HCEC 1CT (cell line): Measurements from ENCODE around the gene LRRD1.

Experiments
- DNase-seq: peaks from one replicate; pipeline ENCODE4 v3.0.0-alpha.2; 2017

Gene LRRD1

DNA sequence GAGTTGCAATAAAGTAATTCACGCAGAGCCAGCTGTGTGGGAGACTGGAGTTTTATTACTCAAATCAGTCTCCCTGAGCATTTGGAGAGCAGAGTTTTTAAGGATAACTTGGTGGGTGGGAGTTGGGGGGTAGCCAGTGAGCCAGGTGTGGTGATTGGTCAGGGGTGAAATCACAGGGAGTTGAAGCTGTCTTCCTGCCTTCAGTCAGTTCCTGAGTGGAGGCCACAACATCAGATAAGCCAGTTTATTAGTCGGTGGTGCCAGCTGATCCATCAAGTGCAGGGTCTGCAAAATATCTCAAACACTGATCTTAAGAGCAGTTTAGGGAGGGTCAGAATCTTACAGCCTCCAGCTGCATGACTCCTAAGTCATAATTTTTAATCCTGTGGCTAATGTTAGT lies 41.4 kb downstream of the LRRD1 start:
- no peak for DNase-seq

DNA sequence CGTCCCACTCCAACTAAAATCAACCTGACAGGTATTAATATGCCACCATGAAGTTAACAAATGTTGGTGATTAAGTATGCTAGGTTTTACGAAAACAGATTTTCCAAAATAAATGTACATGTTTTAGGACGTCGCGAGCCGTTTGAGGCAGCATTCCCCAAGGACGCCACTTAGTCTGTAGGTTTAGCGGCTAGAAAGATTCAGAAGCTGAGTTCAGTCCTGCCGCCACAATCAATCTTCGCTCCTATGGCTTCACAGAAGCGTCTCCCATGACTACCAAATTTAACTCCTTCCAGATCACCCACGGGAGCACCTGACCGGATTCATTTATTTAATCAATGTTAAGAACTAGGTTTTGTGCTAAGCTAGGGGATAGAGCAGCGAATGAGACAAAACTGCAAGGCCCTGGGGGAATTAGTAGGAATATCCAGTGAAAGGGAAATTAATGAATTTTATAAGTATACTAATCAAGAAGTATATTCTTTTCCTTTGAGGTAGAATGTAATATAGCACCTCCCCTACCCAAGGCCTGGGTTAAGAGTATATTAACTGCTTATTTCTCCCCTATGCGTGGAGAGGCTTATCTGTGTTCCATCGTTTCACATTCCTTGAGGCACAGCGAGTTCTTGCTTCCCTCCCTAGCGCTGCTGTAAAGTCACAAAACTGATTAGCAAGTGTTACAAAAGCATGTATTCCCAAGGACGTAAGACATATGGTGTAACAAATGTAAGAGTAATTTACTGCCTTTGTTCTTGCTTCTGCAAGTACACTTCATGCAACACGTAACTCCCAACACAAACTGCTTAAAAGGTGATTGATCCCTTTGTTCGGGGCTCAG lies 43.7 kb downstream of the LRRD1 start:
- peak; percentile 27 for DNase-seq

DNA sequence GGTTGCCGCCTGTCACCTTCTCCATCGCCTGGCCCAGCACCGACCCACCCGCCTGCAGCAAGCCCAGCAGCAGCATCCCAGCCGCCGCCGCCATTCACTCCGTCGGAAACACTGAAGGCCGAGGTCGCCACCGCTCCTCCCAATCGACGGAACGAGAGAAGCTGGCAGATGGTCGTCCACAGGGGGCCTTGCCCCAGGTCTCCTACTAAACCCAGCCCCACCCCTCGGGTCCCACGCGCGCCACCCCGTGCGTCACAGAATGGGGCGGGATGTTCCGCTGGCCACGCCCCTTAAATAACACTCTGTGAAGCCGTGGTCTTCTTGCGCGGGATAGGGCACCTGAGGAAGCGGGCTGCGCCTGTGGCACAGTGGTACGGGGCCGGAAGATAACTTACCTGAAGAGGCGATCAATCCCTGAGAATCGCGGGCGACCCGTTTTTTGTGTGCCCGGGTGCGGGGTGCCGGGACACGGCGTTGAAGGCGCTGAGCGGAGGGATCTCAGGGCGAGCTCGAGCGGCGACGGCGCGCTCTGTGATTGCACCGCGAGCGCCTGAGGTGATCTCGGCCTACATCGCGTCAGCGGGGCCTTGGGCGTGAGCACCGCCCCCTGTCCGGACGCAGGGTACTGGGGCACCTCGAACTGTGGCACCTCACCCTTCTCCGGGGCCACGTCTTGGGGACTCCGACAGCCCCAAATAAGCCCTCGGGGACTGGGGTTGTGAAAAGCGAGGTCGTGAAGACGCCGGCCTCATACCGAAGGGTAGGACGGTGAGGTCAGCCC lies 44.5 kb downstream of the LRRD1 start, which contains the start of gene CYP51A1:
CYP51A1 (minus strand) TSS at position 207 of the 781 bp plus-strand sequence; CDS start at position 94, 113 bp downstream.
- peak; percentile 83 for DNase-seq

DNA sequence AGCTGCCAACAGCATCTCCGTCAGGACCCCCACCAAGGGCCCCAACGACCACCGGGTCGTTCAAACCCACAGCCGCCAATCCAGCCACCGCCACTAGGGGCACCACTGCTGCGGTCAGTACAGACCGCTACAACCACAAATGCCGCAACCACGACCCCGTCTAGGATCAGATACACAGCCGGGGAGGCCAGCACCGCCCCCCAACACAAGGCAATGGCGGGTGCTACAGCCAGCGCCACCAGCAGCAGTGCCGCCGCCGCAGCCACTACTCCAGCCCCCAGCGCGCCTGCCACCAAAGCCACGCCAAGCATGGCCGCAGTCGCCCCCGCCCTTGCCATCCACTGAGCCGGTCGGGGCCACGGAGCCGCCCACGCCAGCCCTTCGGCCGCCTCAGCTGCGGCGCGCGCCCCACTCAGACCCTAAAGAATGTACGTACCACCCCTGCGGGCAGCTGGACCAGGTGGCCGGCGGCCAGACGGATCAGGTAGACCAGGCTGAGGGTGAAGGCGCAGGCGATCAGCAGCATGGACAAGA lies 45.1 kb downstream of the LRRD1 start:
- peak; percentile 12 for DNase-seq

DNA sequence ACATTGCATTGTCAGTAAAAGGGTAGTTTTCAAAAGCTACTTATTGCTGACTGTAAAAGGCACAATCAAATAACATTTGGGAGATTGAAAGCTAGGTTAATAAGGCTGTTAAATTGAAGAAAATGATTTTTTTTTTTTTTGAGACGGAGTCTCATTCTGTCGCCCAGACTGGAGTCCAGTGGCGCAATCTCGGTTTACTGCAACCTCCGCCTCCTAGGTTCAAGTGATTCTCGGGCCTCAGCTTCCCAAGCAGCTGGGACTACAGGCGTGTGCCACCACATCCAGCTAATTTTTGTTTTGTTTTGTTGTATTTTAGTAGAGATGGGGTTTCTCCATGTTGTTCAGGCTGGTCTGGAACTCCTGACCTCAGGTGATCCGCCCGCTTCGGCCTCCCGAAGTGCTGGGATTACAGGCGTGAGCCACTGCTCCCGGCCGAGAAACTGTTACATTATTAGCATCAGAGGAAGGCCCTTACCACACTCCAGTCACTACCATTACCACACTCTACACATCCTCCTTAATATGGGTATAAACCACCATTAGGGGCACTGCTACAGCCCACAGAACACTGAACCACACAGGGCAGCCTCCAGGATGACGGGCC lies 45.7 kb downstream of the LRRD1 start:
- no peak for DNase-seq

DNA sequence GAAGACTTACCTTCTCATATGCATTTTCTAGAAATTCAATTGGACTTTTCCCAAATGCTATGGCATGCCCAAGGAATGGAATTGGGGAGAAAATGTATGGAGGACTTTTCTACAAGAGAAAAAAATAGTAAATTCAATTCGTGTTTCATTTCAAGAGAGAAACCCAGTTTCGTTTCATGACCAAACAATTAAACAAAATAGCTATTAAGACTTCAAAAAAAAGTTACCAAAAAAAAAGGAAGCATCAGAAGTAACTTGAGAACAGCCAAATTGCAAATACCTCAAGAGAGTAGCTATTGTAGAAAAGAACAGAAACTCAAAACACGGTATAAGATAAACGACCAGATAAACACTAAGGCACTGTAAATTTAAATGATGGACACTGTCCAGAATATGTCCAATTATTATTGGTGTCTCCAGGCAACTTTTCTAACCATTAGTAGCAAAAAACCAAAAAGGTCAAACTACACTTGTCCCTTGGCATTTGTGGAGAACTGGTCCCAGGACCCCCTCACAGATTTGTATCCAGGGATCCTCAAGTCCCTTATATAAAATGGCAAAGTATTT lies 47.1 kb downstream of the LRRD1 start:
- no peak for DNase-seq

DNA sequence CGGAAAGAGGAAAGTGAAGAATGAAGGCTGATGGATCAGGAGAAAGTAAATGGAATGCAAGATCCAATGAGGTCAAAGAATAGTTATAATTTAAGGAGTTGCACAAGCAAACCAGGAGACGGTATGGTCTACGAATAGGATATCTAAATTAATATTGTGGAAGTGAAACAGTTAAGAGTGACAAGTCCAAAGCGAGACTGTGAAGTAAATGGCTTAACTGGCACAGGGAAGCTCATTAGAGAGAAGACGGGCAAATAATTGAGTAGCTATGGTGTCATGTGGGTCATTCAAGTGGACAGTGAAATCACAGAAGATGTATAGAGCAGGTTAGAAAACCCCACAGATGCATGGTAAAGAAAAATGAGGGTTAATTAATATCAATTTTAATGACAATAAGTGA lies 47.8 kb downstream of the LRRD1 start:
- DNase-seq: no peak

DNA sequence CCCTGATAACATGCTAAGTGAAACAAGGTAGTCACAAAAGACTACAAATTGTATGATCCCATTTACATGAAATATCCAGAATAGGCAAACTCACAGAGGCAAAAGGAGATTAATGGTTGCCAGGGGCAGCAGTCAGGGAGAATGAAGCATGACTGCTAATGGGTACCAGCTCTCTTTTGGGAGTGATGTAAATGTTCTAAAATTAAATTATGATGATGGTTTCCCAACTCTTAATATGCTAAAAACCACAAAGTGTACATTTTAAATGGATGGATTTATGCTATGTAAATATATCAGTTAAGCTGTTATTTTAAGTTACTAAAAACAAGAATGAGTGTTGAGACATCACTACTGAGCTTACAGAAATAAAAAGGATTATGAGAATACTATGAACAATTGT lies 57.3 kb downstream of the LRRD1 start:
- DNase-seq: no peak

DNA sequence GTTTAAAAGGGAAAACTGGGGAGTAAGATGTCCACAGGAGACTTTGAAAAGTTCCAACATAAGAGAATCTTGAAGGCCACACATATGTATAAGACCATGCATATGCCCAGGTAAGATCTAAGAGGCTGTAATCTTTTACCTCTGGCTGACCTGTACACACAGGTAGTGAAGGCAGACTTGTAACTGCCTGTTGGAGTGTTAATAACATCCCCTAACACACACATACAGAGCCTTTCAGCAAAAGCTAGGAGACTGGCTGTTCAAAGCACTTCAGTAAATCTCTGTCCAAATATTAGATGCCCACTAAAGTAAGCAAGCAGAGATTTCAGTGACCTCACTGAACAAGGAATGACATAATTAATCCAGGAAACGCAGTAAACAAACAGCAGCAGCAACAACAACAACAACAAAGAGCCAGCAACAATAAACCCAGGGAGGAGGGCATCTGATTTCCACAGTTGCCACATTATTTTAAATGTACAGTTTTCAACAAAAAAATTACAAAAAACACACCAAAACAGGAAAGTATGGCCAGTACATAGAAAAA lies 59.7 kb downstream of the LRRD1 start:
- DNase-seq: no peak

DNA sequence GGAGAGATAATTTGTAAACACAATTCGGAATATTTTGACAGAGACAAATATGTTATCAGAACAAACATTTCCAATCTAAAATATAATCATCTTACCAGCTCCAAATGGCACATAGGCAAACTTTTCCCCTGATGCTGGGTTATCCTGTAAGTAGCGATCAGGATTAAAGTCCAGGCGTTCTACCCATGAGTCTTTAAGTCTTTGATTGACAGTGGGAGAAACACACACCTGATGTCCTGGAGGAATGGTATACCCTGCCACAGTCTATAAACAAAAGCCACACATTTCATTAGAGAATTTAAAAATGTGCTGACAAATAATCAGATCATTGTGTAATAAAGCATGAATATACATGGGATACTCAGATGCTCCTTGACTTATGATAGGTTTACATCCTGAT lies 62.0 kb downstream of the LRRD1 start:
- no peak for DNase-seq

DNA sequence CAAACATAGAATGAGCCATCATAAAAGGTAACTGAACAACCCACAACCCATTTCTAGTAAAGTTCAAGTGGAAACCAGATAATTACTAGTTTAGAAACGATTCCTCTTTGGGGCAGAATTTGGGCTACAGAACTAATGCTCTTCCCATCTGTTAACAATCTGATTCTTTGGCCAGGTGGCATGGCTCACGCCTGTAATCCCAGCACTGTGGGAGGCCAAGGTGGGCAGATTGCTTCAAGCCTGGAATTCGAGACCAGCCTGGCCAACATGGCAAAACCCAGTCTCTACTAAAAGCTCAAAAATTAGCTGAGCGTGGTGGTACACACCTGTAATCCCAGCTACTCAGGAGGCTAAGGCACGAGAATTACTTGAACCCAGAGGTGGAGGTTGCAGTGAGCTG lies 63.1 kb downstream of the LRRD1 start:
- no peak for DNase-seq

DNA sequence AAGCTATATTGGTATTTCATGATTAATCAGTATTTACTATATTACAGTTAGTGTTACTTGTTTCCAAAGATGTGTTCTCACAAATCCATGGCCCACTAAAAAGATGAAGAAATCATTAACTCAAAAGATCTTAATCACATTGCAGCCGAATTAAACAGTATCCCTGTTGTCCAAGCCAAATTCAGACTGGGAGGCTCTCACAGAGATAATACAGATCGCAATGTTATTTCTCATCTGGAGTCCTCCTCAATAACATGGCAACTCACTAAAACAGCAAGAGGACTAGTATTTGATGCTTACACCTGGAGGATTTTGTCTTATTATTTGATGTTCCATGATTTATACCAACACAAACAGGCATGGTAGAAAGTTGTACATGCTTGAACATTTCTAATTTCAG lies 68.1 kb downstream of the LRRD1 start:
- DNase-seq: no peak

DNA sequence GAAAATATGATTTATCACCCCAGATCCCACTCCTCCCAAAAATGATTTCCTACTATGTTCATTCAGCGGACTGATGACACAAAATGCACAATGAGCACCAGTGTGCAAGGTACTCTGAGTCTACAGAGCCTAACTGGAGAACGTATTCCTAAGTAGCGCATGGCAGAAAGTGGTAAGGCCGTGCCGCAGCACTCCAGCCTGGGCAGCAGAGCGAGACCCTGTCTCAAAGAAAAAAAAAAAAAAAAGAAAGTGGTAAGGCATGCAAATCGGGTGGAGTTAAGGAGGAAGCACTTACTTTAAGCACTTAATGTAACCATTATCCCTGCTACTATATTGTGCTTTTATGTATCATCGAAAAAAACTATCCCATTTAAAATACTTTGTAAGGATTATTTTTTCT lies 70.1 kb downstream of the LRRD1 start:
- DNase-seq: no peak

DNA sequence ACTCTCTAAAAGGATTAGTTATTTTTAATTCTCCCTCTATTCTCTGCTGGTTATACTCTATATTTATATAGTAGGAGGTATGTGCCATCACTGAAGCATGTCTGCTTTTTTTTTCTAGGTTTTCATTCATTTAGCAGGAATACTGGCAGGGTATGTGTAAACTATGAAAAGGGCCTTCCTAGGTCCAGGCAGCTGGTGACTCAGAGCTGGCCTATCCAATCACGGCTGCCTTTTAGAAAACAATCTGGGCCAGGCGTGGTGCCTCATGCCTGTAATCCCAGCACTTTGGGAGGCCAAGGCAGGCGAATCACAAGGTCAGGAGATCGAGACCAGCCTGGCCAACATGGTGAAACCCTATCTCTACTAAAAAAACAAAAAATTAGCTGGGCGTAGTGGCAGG lies 76.1 kb downstream of the LRRD1 start:
- peak; percentile 73 for DNase-seq

DNA sequence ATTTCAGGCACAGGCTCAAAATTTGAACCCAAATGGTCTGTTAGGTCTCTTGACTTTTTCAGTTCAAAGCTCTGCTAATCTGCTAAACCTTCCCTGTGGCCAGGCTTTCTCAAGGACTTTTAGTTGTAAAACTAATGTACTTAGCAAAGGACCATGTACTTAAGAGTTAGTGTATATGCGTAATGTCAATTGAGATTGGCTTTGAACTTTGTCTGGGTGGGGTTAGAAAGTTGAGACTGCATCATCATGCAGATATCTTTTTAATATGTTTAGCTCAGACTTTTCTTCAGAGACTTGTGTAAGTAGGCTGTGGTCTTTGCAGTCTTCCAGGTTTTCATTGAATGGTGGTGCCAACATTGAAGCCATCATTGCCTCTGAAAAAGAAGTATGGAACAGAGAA lies 78.4 kb downstream of the LRRD1 start:
- DNase-seq: no peak

DNA sequence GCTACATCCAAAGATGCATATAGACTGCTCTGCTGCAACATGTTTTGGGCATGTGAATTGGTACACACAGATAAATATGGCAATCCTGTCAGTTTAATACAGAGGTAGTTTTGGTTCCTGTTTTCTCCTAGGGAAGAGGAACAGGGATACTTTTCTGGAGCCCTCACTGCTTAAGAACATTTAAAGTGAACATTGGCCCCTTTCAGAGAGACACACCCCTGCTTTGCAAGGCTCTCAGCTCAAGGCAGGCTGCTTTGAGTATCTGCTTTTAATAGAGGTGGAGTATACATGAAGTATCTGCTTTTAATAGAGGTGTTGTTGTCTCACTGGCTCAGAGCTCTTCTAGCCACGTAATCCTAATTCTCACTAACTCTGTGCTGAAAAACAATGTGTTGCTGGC lies 83.6 kb downstream of the LRRD1 start:
- DNase-seq: no peak
